ENCODE measurements around the gene GPR161. TPM values are rescaled to one million over a fixed set of nuclear protein-coding genes. Genes with fewer than 3 reads are reported as not detected.
A peak's percentile ranks its signal among the peaks of the same experiment; 100 is the strongest.

Gene GPR161
- total and polyA plus RNA-seq, 9 of the 15 experiments (the other 6 are each of a cell fraction or from before 2014, with no cell fraction given): 0.15 to 2.4 (median 0.76) TPM

DNA sequence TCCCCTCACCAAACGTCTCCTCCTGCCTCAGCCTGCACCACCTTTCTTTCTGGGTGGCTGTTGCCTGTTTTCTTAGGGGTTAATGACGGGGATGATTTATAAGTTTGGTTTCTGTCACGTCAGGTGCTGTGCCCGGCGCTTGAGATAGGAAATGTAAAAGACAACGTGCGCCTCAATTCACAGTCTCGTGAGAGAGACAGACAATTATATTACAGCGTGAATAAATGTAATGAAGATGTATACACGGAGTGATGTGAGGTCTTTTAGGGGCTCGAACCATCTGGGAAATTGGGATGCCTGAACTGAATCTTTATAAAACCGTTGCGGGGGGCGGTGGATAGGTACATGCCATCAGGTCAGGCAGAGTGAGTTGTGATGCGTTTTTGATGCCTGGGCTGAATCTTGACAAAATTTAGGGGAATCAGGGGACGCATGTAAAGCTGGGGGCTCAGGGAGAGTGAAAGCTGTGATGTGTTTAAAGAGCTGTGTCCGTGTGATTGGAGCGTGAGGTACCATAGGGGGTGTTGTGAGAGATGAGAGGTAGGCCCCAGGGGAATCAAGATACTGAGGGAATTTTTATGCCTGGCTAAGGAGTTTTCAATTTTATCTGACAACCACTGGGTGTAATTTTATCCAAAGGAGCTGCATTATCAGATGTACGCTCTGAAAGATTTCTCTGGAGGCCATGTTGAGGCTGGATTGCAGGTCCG lies 42.9 kb upstream of the GPR161 start (continued):
- no peak for TF ChIP-seq IFI16 (CRISPR knock-in tag; IDR thresholded peaks at IDR 0.05)
- TF ChIP-seq, protein P1, sequence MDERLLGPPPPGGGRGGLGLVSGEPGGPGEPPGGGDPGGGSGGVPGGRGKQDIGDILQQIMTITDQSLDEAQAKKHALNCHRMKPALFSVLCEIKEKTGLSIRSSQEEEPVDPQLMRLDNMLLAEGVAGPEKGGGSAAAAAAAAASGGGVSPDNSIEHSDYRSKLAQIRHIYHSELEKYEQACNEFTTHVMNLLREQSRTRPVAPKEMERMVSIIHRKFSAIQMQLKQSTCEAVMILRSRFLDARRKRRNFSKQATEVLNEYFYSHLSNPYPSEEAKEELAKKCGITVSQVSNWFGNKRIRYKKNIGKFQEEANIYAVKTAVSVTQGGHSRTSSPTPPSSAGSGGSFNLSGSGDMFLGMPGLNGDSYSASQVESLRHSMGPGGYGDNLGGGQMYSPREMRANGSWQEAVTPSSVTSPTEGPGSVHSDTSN (CRISPR knock-in tag; IDR thresholded peaks at IDR 0.05; ENCODE audit: low read depth): no peak
- TF ChIP-seq, protein P1 (tag; conservative IDR thresholded peaks at IDR 0.05; ENCODE audit: low read depth): peak; percentile 70
- TF ChIP-seq, protein P2, sequence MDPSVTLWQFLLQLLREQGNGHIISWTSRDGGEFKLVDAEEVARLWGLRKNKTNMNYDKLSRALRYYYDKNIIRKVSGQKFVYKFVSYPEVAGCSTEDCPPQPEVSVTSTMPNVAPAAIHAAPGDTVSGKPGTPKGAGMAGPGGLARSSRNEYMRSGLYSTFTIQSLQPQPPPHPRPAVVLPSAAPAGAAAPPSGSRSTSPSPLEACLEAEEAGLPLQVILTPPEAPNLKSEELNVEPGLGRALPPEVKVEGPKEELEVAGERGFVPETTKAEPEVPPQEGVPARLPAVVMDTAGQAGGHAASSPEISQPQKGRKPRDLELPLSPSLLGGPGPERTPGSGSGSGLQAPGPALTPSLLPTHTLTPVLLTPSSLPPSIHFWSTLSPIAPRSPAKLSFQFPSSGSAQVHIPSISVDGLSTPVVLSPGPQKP (CRISPR knock-in tag; IDR thresholded peaks at IDR 0.05): no peak
- no peak for TF ChIP-seq RBM17 (IDR thresholded peaks at IDR 0.05; ENCODE audit: borderline replicate concordance, low read depth, low read length)
- TF ChIP-seq HDAC2 (IDR thresholded peaks at IDR 0.05): 0 out of 2 replicates have a peak, but pooled peaks have one; percentile 23
- no peak for TF ChIP-seq XRCC3 (IDR thresholded peaks at IDR 0.05)
- no peak for TF ChIP-seq ZNF766 (CRISPR knock-in tag; conservative IDR thresholded peaks at IDR 0.05)
- TF ChIP-seq DMBX1 (CRISPR knock-in tag; IDR thresholded peaks at IDR 0.05; ENCODE audit: borderline replicate concordance): no peak
- TF ChIP-seq BACH1 (tag; IDR thresholded peaks at IDR 0.05): no peak
- no peak for TF ChIP-seq ESRRB (CRISPR knock-in tag; IDR thresholded peaks at IDR 0.05; ENCODE audit: borderline replicate concordance)
- no peak; the same call in none of the 2 replicates for TF ChIP-seq LCOR (CRISPR knock-in tag; IDR thresholded peaks at IDR 0.05)
- TF ChIP-seq ZNF408 (CRISPR knock-in tag; IDR thresholded peaks at IDR 0.05; ENCODE audit: low read depth): no peak
- TF ChIP-seq IRF2 (CRISPR knock-in tag; IDR thresholded peaks at IDR 0.05): no peak
- TF ChIP-seq RHOXF2B (CRISPR knock-in tag; conservative IDR thresholded peaks at IDR 0.05): no peak
- TF ChIP-seq NFRKB (IDR thresholded peaks at IDR 0.05; ENCODE audit: low read depth): peak; percentile 17; the same call in 1 of the 2 replicates
- TF ChIP-seq MLLT1 (IDR thresholded peaks at IDR 0.05): 0 out of 4 replicates have a peak, but pooled peaks of 1 of the 2 experiments have one; percentile 15
- no peak for TF ChIP-seq MIER1 (IDR thresholded peaks at IDR 0.05; ENCODE audit: low read depth)
- TF ChIP-seq ZNF584 (CRISPR knock-in tag; IDR thresholded peaks at IDR 0.05; ENCODE audit: low read depth): 0 out of 2 replicates have a peak, but pooled peaks have one; percentile 16
- TF ChIP-seq AFF4 (CRISPR knock-in tag; IDR thresholded peaks at IDR 0.05): peak; percentile 75; the same call in 1 of the 2 replicates

All from K562 (cell line).